GM10248 (cell line): ENCODE results near the gene PGRMC1.
A peak's percentile ranks its signal among the peaks of the same experiment; 100 is the strongest.

ENCODE experiments used
- CTCF ChIA-PET: fragments of 300-600 bp; sonication (Branson Sonifier 250); formaldehyde crosslinking; extraction: SDS; loops from one replicate; lab custom pipeline; 2021; ENCODE audit warnings: antibody characterized with exemption; lab: Yijun Ruan, JAX
- POLR2A ChIA-PET: fragments of 350-650 bp; sonication (Branson Sonifier 250); formaldehyde crosslinking; extraction: SDS; loops from one replicate; lab custom pipeline; 2020; ENCODE audit warnings: antibody characterized with exemption; lab: Yijun Ruan, JAX
- DNase-seq: peaks from one replicate; pipeline ENCODE4 v3.0.0; 2012; ENCODE audit errors: extremely low spot score
- CTCF ChIP-seq: IDR thresholded peaks from 2 replicates; pipeline ENCODE4 v1.5.1; 2012; ENCODE audit warnings: mild to moderate bottlenecking, low read depth; ENCODE audit errors: extremely low read depth, missing control alignments, control extremely low read depth

The PGRMC1 gene

GRCh38 chrX:119235872-119236622 is at the start of gene PGRMC1:
Gene PGRMC1 (plus strand): TSS chrX:119236285. CDS start chrX:119236364, 79 bp downstream.
- ChIA-PET CTCF (no interaction called here), POLR2A (interaction anchor here (0.7 to 0.8 kb wide), 2 partner anchors 12 to 14 kb away, joined by 3 read pairs; no protein-coding TSS in a partner anchor)
- TF ChIP-seq CTCF = no peak
- peak; percentile 90 for DNase-seq

GRCh38 chrX:119186763-119187162 is 49.3 kb upstream of the PGRMC1 start:
- ChIA-PET POLR2A (no interaction called here), CTCF (no interaction called here)
- TF ChIP-seq CTCF = no peak
- no peak for DNase-seq

GRCh38 chrX:119187298-119187697 is 48.8 kb upstream of the PGRMC1 start:
- no peak for TF ChIP-seq CTCF
- no peak for DNase-seq
- ChIA-PET CTCF (no interaction called here), POLR2A (no interaction called here)

GRCh38 chrX:119189115-119189514 is 47.0 kb upstream of the PGRMC1 start:
- POLR2A ChIA-PET = no interaction called here
- no peak for DNase-seq
- CTCF ChIA-PET = interaction anchor here (1.1 kb wide), 1 partner anchor 77 kb away, joined by 3 read pairs; no protein-coding TSS in a partner anchor

GRCh38 chrX:119189595-119189994 is 46.5 kb upstream of the PGRMC1 start:
- POLR2A ChIA-PET = no interaction called here
- no peak for DNase-seq
- CTCF ChIA-PET = interaction anchor here (1.1 kb wide), 1 partner anchor 76 kb away, joined by 3 read pairs; no protein-coding TSS in a partner anchor
- TF ChIP-seq CTCF = no peak

More at GRCh38 chrX:119189115-119189514, 47.0 kb upstream of the PGRMC1 start:
- TF ChIP-seq CTCF = no peak

GRCh38 chrX:119190091-119190681 is 45.9 kb upstream of the PGRMC1 start:
- no peak for DNase-seq
- no peak for TF ChIP-seq CTCF
- POLR2A ChIA-PET = no interaction called here
- CTCF ChIA-PET = interaction anchor here (1.1 kb wide), 1 partner anchor 76 kb away, joined by 3 read pairs; no protein-coding TSS in a partner anchor
